ENCODE measurements around the gene EFCAB9. TPM values are rescaled to one million over a fixed set of nuclear protein-coding genes. Genes with fewer than 3 reads are reported as not detected.

EFCAB9 gene
- total RNA-seq, 1 experiment from 2014 or later, result not detected

DNA sequence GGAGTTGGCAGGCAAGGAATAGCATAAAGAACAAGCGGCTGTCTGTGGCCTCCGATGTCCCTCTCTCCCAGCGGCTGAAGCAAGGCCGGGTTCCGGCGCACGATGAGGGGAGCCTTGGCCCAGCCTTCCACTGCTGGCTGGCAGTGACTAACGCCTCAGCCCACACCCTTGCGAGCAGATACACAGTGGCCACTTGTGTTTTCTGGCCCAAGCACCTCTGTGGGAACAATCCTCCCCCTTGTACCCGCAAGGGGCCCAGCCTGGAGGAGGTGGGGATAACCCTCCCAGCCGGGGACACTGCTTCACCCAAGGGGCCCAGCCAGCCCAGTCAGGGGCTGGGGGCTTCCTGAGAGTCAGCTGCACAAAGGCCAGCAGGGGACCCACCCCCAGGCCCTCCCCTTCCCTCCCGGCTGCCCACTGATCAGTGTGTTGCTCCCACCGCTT lies 29.2 kb upstream of the EFCAB9 start (continued):
- no peak for TF ChIP-seq SRF (IDR thresholded peaks at IDR 0.05; ENCODE audit: low read depth)

DNA sequence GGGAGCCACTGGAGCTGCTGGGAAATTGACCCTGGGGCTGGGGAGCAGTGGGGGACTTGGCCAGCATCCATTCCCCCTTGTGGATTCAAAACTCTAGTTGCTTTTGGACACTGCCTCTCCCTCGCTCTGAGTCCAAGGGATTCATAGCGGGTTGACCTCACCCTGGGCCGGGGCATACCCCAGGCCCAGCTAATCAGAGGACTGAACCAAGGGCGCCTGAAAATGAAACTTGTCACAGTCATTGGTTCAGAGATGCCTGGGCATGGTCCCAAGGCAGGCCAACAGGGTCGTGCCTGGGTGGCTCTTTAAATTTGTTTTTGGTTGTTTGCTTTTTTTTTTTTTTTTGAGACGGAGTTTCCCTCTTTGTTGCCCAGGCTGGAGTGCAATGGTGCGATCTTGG lies 28.5 kb upstream of the EFCAB9 start:
- Histone ChIP-seq H3K4me3 (replicated peaks in 1 of 2; ENCODE audit: low read depth in 1 of 2, low read length in 2 of 2) (no peak overlapping the region), H3K4me1 (ENCODE audit: control insufficient read depth in 1 of 2, insufficient read depth in 2 of 2, low read length in 2 of 2) (no peaks in the 10 kb centered on the region; a peak in 2 of 4 replicates), H3K79me2 (ENCODE audit: insufficient read depth, low read length) (peaks cover 3% of the 10 kb centered on the region; the same call in 1 of the 2 replicates), H4K20me1 (ENCODE audit: insufficient read depth) (no peaks in the 10 kb centered on the region), H3K27me3 (ENCODE audit: insufficient read depth, low read length) (no peaks in the 10 kb centered on the region), H3K9me3 (ENCODE audit: control insufficient read depth in 1 of 2, insufficient read depth in 1 of 2, low read depth in 1 of 2, low read length in 2 of 2) (no peaks in the 10 kb centered on the region), H2AFZ (ENCODE audit: low read depth, low read length, poor library complexity, severe bottlenecking) (no peak overlapping the region), H3K9me2 (ENCODE audit: insufficient read depth) (no peaks in the 10 kb centered on the region), H3K27ac (ENCODE audit: low read depth, low read length) (no peak overlapping the region), H3K36me3 (ENCODE audit: control insufficient read depth in 1 of 2, insufficient read depth in 2 of 2, low read length in 2 of 2) (no peaks in the 10 kb centered on the region), H3K9ac (ENCODE audit: low read length) (no peak overlapping the region), H3K4me2 (ENCODE audit: low read length) (no peak overlapping the region)
- ChIA-PET CTCF (no interaction called here), POLR2A (no interaction called here), RAD21 (ENCODE audit: low non-redundant PET in 1 of 2, low total read pairs in 2 of 2, uncharacterized antibody in 2 of 2, unreplicated experiment in 2 of 2) (no interaction called here)
- DNase-seq (ENCODE audit: low read depth, low spot score) (no peak), ATAC-seq (no peak)
- intact Hi-C loops (cut with micrococcal nuclease), result no loop called here
- no TSS peak for BruUV-seq (replicated peaks)
- TF ChIP-seq EGR1 (IDR thresholded peaks at IDR 0.05; ENCODE audit: low read depth) (no peak), EZH2phosphoT487 (IDR thresholded peaks at IDR 0.05; ENCODE audit: borderline replicate concordance) (no peak), JUND (IDR thresholded peaks at IDR 0.05) (no peak), ZNF274 (IDR thresholded peaks at IDR 0.05; ENCODE audit: low read depth, low read length) (no peak), CEBPB (IDR thresholded peaks at IDR 0.05; ENCODE audit: low read depth) (no peak), ZFX (IDR thresholded peaks at IDR 0.05) (no peak)
- TF ChIP-seq, protein P1, sequence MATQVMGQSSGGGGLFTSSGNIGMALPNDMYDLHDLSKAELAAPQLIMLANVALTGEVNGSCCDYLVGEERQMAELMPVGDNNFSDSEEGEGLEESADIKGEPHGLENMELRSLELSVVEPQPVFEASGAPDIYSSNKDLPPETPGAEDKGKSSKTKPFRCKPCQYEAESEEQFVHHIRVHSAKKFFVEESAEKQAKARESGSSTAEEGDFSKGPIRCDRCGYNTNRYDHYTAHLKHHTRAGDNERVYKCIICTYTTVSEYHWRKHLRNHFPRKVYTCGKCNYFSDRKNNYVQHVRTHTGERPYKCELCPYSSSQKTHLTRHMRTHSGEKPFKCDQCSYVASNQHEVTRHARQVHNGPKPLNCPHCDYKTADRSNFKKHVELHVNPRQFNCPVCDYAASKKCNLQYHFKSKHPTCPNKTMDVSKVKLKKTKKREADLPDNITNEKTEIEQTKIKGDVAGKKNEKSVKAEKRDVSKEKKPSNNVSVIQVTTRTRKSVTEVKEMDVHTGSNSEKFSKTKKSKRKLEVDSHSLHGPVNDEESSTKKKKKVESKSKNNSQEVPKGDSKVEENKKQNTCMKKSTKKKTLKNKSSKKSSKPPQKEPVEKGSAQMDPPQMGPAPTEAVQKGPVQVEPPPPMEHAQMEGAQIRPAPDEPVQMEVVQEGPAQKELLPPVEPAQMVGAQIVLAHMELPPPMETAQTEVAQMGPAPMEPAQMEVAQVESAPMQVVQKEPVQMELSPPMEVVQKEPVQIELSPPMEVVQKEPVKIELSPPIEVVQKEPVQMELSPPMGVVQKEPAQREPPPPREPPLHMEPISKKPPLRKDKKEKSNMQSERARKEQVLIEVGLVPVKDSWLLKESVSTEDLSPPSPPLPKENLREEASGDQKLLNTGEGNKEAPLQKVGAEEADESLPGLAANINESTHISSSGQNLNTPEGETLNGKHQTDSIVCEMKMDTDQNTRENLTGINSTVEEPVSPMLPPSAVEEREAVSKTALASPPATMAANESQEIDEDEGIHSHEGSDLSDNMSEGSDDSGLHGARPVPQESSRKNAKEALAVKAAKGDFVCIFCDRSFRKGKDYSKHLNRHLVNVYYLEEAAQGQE (IDR thresholded peaks at IDR 0.05; ENCODE audit: low read depth), result no peak
- TF ChIP-seq, protein P2, sequence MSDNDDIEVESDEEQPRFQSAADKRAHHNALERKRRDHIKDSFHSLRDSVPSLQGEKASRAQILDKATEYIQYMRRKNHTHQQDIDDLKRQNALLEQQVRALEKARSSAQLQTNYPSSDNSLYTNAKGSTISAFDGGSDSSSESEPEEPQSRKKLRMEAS (IDR thresholded peaks at IDR 0.05), result no peak
